NCI-H226 (cell line): ENCODE measurements around the gene FLG2.
"Not testable (repeated sequence)": the region's sequence is repeated elsewhere in the genome, so short reads cannot be mapped to it uniquely, and the experiment has no call there.

ENCODE experiments used
- DNase-seq: peaks from one replicate; pipeline ENCODE4 v3.0.0-alpha.2; 2015

Gene FLG2

DNA sequence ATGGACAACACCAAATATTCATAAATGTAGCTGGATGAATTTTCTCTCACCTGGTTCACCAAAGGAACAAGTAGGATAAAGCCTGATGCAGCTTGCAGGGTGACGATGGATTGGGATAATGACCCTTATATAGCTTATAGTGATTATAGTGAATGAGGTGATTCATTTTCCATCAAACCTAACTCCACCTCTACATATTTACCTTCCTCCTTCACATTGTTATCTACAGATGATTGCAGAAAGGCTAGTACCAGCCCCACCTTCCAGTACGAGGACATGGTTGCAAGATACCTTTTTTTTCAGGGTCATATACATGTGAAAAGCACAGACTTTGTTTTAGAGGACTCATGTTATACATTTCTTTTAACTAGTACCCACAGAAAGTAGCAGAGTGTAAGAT is at the start of gene FLG2:
FLG2 (minus strand) TSS at position 101 of the 400 bp plus-strand sequence. CDS start 1,122 bp downstream, outside the sequence.
- DNase-seq = no peak

DNA sequence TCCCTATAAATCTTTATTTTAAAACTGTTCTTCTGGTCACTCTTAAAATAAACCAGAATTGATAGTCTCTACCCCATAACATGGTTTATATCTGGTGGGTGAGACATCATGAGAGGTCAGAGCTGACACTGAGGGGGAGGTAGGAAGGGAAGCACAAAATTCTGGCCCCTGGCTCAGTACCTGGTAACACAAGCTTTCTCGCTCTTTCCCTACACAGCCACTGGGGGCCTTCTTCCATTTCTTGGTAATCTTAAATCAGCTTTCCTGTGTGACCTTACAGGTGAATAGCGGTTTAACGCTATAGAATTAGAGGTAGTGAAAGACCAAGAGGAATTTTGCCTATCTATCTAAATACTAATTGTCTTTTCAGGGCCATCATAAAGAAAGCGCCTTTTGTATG is 48.9 kb upstream of the FLG2 start:
- no peak for DNase-seq

DNA sequence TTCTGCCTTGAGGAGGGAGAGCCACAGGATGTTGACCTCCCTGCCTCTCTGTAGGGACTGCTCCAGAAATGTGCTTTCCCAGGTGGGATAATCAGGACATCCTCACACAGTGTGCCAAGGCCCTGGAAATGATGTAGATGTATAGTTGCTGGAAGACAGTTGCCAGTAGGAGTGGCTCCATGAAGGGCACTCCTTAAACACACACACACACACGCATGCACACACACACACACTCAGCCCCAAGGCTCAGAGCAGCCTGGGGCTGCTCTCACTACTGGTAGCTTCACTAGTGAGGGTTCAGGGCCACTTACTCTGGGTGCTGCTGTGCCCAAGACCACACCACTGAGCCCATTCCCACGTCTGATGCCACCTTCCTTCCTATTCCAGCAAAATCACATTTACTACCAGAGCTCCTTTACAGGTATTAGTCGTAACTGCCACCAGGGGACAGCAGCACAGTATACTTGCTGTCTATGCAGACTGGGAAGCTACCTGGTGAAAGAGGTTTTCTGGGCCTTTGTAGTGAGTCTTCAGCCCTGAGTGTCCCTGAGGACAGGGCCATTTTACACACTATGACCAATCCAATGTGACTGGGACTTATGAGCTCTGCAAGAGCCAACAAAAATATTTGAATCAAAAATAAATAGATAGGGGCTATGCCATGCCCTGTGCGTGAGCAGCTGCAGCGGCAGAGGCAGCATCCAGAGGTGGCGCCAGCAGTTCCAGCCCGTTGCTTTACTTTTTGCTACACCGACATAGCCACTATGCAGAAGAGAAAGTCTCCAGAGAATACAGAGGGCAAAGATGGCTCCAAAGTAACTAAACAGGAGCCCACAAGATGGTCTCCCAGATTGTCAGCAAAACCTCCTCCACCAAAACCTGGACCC is 39.2 kb upstream of the FLG2 start:
- peak; percentile 7 for DNase-seq

DNA sequence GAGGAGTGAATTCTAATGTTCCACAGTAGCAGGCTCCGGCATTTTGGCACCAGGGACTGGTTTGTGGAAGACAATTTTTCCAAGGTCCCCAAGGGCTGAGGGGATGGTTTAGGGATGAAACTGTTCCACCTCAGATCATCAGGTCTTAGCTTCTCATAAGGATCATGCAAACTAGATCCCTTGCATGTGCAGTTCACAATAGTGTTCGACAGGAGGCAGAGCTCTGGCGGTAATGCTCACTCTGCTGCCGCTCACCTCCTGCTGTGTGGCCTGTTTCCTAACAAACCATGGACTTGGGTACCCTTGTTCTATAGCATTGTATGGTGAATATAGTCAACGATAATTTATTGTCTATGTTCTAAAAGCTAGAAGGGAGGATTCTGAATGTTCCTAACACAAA is 37.7 kb upstream of the FLG2 start:
- no peak for DNase-seq

DNA sequence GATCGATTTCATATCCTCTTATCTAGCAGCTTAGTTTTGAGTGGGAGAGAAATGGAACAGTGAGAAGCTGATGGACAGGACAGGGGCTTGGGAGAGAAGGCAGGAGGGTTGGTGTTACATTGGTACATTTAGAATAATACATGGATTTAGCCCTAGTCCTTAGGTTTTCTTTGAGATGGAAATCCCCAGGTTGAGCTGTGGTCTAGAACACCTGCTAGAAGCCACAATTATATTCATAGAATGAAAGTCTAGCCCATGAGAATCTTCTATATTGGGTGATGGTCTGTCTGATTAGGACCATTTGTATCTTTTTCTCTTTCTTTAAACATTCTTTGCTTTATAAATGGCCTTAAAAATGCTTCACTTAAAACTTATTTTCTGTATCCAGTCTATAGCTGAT is 34.3 kb upstream of the FLG2 start:
- no peak for DNase-seq

DNA sequence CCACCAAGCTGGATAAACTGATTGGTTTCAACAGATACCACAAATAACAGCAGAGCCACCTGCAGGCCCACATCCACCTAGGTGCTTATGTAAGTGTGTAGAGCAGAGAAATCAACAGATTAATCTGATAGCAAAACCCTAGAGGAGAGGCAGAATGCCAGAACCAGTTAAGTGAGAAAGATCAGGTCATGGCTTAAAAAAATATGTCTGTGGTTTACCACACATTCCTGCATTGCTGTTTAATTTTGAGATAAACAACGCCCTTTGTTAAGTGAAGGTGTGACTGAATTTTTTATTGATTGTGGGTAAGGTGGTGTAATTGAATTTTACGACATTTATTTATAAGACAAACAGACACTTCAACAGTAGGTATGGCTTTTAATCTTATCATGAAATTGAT is 33.1 kb upstream of the FLG2 start:
- peak; percentile 18 for DNase-seq

DNA sequence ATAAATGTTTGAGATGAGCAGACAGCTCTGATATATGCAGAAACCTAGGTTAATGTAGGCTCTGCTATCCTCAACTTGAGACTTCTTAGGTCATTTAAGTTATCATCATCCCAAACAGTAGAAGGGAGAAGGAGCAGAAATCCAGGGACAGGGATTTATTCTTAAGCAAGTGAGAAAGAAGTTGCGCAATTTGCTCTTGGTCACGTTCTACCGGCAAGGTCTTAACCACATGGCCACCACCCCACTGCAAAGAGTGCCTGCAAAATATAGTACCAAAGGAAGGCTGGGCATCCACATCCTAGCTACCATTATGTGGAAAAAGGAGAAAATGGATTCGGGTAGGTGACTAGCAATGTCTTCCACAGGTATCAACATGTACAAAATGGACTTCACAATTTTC is 29.1 kb upstream of the FLG2 start:
- no peak for DNase-seq

DNA sequence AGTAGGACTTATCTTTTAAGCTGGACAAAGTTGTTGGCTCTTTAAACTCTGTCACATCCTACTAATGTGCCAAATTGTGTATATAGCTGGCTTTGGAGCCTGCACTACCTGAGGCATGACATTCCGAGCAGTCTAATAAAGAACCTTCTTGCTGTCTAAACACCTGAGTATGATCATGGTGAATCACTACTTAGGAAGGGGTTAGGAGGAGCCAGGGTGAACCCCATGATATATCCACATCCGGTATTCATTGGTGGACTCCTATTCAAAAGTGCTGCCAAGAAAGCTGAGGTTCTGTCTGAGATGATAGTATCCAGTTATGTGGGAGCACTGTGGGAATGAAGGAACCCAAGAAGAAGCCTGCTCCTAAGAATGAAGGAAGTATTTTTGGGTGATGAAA is 27.1 kb upstream of the FLG2 start:
- DNase-seq = peak; percentile 68

DNA sequence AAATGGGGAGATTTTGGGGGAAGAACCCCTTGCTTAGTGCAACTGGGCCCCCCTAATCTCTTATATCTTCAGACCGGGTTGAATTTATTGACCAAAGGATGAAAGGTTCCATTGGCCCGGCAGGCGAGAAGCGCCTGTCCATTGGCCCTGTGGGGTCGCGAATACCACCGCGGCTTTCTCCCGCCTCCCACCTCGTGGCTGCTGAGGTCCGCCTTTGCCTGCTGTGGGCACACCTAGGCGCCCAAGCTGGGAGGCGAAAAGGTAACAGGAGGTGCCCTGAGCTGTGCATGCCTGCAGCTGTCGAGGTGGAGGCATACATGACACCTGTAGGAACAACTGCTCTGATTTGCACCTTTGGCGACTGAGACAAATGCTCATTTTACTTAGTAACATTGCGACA is 21.1 kb upstream of the FLG2 start:
- DNase-seq = no peak

DNA sequence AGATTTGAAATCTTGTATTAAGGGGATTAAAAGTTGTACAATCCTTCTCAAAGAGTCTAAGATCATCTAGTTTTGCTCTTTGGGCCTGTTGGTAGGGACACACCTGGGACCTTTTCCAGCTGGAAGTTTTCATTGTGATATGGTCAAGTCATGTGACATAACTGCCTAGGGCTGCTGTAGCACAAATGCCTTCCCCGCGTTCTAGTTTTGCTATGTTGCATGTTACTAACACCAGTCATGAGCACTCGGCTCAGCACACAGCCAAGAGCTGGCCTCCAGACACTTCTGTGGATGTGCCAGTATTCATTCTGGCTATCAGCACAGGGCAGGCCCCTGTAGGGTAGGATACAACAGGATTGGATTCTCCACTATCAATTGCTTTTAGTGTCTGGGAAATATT is 14.6 kb upstream of the FLG2 start:
- DNase-seq = no peak

DNA sequence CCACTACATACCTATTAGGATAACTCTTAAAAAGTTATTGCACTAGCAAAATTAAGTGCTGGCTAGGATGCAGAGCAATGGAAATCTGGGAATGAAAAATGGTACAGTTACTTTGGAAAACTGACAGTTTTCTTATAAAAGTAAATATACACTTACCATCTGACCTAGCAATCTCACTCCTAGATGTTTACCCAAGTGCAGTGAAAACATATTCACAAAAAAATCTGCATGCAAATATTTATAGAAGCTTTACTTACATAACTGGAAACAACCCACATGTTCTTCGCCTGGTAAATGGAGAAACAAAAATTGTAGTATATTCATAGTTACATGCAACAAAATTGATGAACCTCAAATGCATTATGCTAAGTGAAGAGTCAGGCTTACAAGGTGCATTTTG is 12.9 kb upstream of the FLG2 start:
- no peak for DNase-seq

DNA sequence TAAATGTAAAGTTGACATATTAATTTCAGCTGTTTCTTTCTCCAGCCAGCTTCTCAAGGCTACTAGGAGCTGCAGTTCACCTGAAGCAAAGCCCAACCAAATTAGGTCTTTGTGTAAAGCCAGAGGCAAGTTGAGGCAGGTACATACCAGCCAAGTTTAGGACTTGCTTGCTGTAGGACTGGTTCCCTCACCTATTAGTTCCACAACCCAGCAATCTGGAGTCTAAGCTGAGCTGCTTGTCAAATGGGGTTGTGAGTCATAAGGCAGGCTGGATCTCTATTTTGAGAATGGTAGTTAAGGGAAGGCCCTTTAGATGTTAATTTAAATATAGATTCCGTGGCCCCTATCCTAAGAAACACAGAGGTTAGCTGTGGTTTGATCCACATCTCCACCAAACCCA is 7.6 kb upstream of the FLG2 start:
- no peak for DNase-seq

DNA sequence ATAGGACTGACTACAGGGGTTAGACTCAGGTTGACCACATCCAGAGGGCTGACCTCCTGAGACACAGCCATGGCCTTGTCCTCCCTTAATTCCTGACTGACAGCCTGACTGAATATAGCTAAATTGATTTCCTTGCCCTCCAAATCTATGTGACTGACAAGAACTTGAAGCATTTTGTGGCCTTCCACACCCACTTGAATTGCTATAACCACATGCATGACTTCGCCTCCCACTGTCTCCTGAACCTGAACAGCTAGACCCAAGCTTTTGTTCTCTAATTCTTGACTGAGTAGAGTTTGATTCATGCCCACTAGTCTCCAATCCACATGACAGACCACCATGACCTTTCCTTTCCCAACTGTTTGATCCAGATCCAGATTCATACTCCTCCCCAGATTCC is 3.1 kb downstream of the FLG2 start:
- no peak for DNase-seq

DNA sequence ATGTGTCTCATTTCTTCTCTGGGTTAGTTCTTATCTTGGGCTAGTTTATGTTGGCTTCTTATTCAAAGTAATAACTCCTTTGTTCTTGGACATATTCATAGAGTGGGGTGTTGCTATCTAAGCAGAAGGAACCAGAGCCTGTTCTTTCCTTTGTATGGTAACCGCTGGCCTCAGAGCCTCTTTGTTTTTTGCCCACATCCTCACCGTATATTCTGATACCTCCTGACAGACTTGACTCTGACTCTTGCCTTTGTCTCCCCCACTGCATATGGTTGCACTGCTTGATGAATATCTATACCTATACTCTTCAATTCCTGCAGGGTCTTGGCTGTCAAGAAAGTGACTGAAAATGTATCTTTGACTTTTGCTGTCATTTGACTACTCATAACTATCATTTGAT is 10.2 kb downstream of the FLG2 start:
- DNase-seq = no peak

DNA sequence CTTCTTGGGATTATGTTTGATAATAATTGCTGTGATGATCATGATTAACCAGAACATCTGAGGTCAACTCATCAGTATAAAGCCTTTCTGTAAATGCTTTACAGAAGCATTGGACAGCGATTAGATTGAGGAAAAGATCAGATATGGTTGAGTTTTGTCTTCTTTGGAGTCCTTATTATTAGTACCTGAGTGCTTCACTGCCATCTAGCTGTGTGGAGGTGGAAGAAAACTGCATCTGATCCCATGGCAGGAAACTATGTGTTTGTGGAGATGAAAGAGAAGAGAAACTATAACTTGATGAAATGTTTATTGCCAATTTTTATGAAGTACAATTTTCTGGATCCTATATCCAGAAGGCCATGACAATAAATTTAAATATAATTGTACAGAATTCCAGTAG is 11.4 kb downstream of the FLG2 start:
- DNase-seq = no peak

DNA sequence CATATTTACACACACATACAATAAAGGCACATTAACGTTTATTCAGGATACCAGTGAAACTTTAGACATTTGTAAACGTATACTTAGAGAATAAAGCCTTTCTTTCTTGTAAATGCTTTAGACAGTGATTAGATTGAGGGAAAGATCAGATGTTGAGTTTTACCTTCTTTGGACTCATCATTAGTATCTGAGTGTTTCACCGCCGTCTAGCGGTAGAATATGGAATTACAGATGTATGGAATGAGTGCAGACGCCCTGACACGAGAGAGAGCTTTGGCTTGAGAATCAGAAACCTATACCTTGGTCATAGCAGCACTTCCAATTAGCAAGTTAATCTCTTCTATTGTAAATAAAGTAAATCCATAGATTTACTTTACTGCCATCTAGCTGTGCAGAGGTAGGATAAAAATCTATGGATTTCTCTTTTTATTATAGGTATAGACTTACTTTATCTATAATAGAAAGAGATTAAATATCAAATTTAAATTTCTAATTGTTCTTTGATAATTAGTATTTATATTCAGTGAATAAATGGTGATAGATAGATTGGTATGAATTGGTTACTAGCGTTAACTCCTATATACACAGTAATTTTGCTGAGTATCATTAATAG is 12.6 kb downstream of the FLG2 start:
- peak; percentile 45 for DNase-seq

DNA sequence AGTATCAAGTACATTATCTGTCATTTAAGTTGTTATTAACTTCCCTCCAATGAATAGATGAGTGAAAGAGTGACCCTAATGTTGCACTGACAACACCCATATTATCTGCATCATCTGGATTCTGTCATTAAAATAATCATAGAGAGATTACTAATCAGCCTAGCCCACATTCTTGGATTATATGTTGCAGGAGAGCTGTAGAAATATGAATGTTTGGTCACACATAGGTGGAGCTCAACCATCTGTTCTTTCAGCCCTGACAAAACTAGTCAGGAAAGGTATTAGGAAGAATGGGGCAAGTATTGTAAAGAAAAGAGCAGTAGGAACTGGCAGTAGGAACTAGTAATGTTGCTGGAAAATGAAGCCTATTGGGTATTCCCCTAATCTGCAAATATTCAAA is 15.4 kb downstream of the FLG2 start:
- no peak for DNase-seq

DNA sequence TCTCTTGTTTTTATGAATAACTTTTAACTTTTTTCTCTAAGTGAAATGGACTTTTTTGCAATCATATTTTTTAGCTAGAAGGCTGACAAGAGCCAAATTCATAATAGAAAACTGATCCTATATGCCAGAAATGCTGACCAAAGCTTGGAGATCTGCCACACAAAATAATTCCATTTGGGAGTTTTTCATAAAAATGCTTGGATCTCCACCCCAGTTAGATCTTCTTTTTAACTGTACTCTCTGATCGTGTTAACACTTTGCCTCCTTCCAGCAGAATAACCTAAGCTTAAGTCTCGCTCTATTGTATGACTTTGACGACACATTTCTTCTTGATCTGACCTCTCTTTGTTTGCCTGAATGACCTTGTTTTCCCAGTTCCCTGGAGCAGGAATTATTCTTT is 16.8 kb downstream of the FLG2 start:
- DNase-seq = no peak

DNA sequence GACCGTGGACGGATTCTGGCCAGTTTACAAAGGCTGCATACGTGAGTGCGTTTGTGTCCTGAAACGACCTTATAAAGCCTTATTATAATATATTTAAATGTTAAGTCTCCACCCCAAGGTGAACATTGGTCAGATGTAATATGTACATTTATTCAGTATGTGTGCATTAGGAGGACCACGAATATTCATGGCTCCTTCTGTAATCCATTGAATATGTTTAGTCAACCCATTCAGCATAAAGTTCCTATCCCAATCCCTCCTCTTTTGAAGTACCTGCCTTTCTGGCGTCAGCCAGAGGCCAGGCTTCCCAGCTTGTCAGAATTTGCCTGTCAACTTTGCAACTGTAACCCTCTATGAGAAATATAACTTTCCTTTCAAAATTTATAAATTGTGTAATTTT is 24.4 kb downstream of the FLG2 start:
- DNase-seq = no peak

DNA sequence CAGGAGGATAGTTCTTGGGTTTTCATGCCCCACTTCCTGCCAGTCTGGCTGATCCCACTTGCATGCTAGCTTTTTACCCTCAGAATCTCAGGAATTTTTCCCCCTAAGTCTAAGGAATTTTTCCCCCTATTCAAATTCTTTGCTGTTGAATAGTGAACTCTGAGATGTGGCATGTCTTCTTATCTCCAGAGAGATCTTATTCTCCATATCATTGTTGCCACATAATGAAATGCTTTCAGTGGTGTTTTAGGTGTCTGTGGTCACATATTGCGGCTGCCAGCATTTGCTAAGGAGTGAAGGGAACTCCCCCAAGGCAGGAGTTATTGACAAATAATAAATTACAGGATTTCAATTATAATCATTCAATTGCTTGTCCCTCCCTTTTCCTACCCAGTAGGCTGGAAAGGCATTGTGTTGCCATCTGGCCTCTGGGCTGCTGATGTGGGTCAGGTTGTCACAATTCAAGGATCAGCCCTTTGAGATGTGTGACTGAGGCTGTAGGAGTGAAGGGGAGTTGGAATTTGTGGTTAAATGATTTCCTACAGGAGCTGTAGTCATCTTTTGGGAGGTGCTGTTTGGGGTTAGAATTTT is 30.9 kb downstream of the FLG2 start:
- DNase-seq = peak; percentile 88

DNA sequence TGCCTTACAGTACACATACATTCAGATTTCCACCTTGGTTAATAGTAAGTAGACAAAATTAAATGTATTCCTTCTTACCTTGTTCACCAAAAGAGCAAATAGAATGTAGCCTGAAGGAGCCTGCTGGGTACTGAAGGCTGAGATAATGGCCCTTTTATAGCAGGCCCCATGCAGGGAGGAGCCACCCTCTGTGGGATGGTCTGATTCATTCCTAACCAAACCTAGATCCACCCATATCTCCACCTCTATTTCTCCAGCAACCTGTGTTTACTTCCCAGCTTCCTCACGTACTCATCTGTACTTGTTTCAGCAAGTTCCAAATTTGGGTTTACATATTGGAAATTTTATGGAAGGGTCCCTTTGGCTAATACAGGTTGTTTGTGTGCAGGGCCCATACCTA is 34.7 kb downstream of the FLG2 start, which contains the start of gene FLG:
FLG (minus strand) TSS at position 129 of the 400 bp plus-strand sequence. CDS start 9,783 bp downstream, outside the sequence.
- peak; percentile 28 for DNase-seq

DNA sequence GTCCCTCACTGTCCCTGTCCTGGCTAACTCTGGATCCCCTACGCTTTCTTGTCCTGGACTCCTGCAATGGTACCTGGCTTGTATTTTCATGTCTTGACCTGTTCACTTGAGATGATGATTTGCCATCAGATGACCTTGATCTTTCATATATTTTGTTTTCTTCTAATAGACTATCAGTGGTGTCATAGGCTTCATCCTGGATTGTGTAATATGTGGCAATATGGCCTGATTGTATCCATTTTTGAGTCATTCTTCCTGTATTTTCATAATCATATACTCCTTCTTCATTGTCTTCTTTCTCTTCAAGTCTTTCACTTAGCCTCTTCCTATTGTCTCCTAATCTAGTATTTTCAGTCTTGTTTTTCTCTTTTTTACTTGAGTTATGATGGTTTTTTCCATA is 45.8 kb downstream of the FLG2 start:
- DNase-seq = no peak

DNA sequence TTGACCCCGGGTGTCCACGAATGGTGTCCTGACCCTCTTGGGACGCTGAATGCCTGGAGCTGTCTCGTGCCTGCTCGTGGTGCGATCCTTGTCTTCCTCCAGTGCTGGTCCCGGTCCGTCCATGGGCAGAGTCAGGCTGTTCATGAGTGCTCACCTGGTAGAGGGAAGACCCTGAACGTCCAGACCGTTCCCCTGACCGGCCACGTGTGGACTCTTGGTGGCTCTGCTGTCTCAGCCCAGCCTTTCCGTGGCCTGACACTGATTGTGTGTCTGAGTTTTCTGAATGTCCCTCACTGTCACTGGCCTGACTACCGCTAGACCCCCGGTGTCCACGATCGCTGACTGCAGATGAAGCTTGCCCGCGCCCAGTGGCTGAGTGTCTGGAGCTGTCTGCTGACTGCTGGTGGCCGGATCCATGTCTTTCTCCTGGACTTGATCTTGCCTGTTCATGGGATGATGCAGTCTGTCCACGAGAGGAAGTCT is 46.4 kb downstream of the FLG2 start:
- no peak for DNase-seq

DNA sequence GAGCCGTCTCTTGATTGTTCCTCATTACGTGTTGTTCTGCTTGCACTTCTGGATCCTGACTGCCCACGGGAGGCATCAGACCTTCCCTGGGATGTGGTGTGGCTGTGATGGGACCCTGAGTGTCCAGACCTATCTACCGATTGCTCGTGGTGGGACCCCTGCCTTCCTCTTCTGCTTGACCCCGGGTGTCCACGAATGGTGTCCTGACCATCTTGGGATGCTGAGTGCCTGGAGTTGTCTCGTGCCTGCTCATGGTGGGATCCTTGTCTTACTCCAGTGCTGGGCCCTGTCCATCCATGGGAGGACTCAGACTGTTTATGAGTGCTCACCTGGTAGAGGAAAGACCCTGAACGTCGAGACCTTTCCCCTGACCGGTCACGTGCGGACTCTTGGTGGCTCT is 47.6 kb downstream of the FLG2 start:
- not testable (repeated sequence) for DNase-seq
